Stimulated activated CD4-positive, alpha-beta T cell treated with anti-CD3 and anti-CD28 coated beads, TNF-alpha, amount 100 ng/mL, for 1 hour (primary cell): Measurements from ENCODE around the gene DCBLD1.

Source experiments
- DNase-seq, 3 donors: peaks; one replicate each; pipeline ENCODE4 v3.0.0-alpha.2; 2020; ENCODE audit warnings: low read depth in 3 of 3, low spot score in 1 of 3

Gene DCBLD1

GRCh38 chr6:117469791-117470190 is 12.7 kb upstream of the DCBLD1 start:
- no peak for DNase-seq

- DNase-seq: no peak
These were observed 9.8 kb upstream of the DCBLD1 start for GRCh38 chr6:117472667-117473066.

- DNase-seq: no peak
These were observed 9.1 kb upstream of the DCBLD1 start for GRCh38 chr6:117473401-117473800.

- DNase-seq: no peak
These were observed 4.3 kb upstream of the DCBLD1 start for GRCh38 chr6:117477988-117478852.

GRCh38 chr6:117478853-117479231 is 3.6 kb upstream of the DCBLD1 start:
- no peak for DNase-seq

- no peak for DNase-seq
These were observed 1.8 kb upstream of the DCBLD1 start for GRCh38 chr6:117480651-117481050.

GRCh38 chr6:117481278-117481925 is 1.1 kb upstream of the DCBLD1 start:
- DNase-seq: no peak

DNA sequence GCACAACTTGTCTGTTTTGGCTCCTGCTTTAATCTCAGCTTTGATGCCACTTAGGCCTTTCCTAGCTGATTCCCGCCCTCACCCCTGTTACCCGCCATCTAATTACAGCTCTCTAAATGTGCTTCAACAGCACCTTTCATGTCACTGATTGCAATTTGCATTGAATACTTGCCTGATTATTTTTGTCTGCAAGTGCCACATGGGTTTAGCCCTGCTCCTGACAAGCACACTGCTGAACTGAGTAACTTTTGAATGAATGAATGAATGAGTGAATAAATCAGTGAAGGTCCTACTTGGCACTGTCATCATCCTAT is 591 bp upstream of the DCBLD1 start:
- DNase-seq: no peak

- no peak for DNase-seq
These were observed 650 bp downstream of the DCBLD1 start for GRCh38 chr6:117483004-117483644.

- no peak for DNase-seq
These were observed 1.2 kb downstream of the DCBLD1 start for GRCh38 chr6:117483645-117484016.

GRCh38 chr6:117484052-117484646 is 1.7 kb downstream of the DCBLD1 start:
- DNase-seq: no peak

GRCh38 chr6:117485433-117485832 is 3.0 kb downstream of the DCBLD1 start:
- DNase-seq: no peak

GRCh38 chr6:117487821-117488220 is 5.3 kb downstream of the DCBLD1 start:
- DNase-seq: no peak

DNA sequence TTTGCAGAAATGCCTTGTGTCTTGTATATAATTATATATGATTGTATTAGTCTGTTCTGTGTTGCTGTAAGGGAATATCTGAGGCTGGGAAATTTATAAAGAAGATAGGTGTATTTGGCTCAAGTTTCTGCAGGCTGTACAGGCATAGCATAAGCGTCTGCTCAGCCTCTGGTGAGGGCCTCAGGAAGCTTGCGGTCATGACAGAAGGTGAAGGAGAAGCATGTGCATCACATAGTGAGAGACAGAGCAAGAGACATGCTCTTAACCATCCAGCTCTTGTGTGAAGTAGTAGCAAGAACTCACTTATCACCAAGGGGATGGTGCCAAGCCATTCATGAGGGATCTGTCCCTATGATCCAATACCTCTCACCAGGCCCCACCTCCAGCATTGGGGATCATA is 6.5 kb downstream of the DCBLD1 start:
- DNase-seq: no peak

- DNase-seq: no peak
These were observed 9.4 kb downstream of the DCBLD1 start for GRCh38 chr6:117491916-117492315.

DNA sequence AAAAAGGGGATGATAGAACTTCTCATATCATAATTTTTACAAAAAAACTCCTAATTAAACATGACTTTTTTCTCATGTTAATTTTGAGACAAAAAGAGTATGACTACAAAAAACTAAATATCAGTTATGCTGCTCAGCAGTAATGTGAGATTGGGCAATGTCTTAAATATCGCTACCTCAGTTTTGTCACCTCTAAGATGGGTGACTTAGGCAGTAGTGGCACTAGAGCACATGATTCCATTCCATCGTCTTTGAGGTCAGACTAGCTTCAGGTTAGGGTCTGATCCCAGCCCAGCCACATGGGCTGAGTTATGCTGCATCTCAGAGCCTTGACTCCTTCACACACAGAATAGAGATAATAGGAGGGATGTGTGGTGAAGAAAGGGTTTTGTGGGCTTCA is 11.0 kb downstream of the DCBLD1 start:
- DNase-seq: no peak

GRCh38 chr6:117494283-117494682 is 11.8 kb downstream of the DCBLD1 start:
- no peak for DNase-seq

- DNase-seq: no peak
These were observed 12.3 kb downstream of the DCBLD1 start for GRCh38 chr6:117494694-117495318.

GRCh38 chr6:117495425-117495824 is 13.0 kb downstream of the DCBLD1 start:
- no peak for DNase-seq

GRCh38 chr6:117495869-117496268 is 13.4 kb downstream of the DCBLD1 start:
- DNase-seq: no peak

GRCh38 chr6:117496383-117496990 is 14.0 kb downstream of the DCBLD1 start:
- DNase-seq: no peak
